Mesodermal cell (in vitro differentiated cells): ENCODE data around the gene SFXN5.

Experiments
- H3K27ac ChIP-seq: 2 replicates; pipeline ENCODE4 v1.7.0; 2013; ENCODE audit warnings: mild to moderate bottlenecking, low read depth, low read length, moderate library complexity; ENCODE audit not compliant: severe bottlenecking
- H3K36me3 ChIP-seq: 2 replicates; pipeline ENCODE4 v1.7.1; 2013; ENCODE audit warnings: mild to moderate bottlenecking, low read length, moderate library complexity; ENCODE audit not compliant: control insufficient read depth, insufficient read depth
- H3K4me1 ChIP-seq: one replicate; pipeline ENCODE4 v1.7.1; 2013; ENCODE audit warnings: mild to moderate bottlenecking, low read length; ENCODE audit not compliant: insufficient read depth, control insufficient read depth, poor library complexity, severe bottlenecking
- H3K4me3 ChIP-seq: 2 replicates; pipeline ENCODE4 v1.7.0; 2013; ENCODE audit warnings: low read length, control low read depth, mild to moderate bottlenecking; ENCODE audit not compliant: insufficient read depth, poor library complexity, severe bottlenecking; ENCODE audit errors: extremely low read depth
- H3K9me3 ChIP-seq: 2 replicates; pipeline ENCODE4 v1.7.1; 2013; ENCODE audit warnings: mild to moderate bottlenecking, low read length, moderate library complexity; ENCODE audit not compliant: control insufficient read depth
- WGBS, 2 experiments: methylation state at CpG; one replicate each; pipeline ENCODE4 v1.1.5; 2013; ENCODE audit warnings: missing lambda C conversion rate in 2 of 2; ENCODE audit not compliant: insufficient coverage in 2 of 2; 5-methylcytosine and 5-hydroxymethylcytosine counted together

SFXN5 gene

DNA sequence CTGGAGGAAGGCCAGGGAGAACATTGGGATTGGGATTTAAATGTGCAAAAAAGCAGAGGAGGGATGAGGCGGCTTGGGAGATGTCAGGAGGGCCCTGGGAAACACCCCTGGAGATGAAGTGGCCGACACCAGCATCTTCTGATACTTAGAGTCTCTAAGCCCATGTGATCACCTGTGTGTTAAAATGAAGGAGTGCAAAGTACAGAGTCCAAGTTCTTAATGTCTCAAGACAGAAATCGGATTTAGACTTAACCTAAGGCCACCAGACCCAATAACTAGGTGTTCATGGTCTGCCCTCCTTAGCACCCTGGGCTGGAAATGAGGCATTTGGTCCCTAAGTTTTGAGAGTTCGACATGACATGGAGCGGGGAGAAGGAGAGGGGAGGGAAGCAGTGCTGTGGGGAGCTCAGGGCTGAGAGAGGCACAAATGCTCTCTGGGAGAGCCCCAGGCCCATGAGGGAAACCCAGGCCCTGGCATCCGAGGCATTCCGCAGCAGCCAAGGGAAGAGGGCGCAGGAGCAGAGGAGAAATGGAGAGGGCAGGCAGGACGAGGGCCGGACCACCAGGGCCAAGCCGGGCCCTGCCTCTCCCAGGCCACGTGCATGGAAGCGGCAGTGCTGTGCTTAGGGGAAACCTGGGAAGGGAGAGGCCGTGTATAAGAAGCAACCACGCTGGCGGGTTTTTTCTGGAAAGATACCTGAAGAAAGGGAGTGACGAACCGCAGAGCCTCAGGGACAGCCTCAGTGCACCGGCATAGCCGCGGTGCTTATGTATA lies 63.3 kb downstream of the SFXN5 start:
- no peak overlapping the region for H3K4me3 ChIP-seq
- WGBS, 2 experiments, result 87 to 94% methylated on average over 14 to 18 of the region's 21 CpGs

DNA sequence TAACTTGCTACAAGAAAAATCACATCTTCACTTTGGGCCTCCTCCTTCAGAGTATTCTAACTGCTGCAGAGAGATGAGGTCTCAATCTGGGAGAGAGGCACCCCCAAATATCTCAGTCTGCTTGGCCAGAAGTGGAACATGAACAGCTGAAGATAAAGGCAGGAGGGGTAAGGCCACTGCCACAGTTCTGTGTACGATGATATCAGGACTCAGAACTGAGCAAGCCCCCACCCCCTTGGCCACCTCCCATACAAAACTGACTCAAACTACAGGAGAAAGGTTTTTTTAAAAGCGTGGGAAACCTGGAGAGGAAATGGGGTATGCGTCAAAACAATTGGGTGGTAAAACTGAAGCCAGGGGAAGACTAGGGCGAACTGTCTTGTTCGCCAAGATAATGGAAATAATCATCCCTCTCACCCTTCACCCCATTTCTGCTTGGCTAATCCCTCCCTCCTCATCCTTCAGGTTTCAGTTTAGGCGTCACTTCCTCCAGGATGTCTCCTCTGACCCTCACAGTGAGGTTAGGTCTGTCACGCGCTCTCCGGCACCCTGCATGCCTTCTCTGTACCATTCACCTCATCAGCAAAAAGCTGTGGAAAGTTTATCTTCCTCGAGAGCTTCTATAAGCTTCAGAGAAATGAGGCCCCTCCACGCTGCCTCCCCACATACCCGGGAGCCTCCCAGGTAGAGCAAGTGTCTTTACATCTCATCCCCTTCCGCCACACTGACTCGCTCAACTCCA lies 64.4 kb downstream of the SFXN5 start:
- Histone ChIP-seq H3K36me3 (peaks cover 6% of the 10 kb centered on the region), H3K27ac (no peak overlapping the region), H3K9me3 (no peaks in the 10 kb centered on the region), H3K4me1 (no peaks in the 10 kb centered on the region), H3K4me3 (no peak overlapping the region)
- 91 to 95% methylated on average over 9 to 11 of the region's 14 CpGs for WGBS, 2 experiments

More for the DNA sequence above, 63.3 kb downstream of the SFXN5 start:
- H3K4me1 ChIP-seq, result no peaks in the 10 kb centered on the region
- peaks cover 6% of the 10 kb centered on the region for H3K36me3 ChIP-seq
- H3K9me3 ChIP-seq, result no peaks in the 10 kb centered on the region
- no peak overlapping the region for H3K27ac ChIP-seq

- H3K36me3 ChIP-seq, result peaks cover 6% of the 10 kb centered on the region
- 83 to 93% methylated on average over 10 to 13 of the region's 14 CpGs for WGBS, 2 experiments
- no peak overlapping the region for H3K27ac ChIP-seq
- peaks cover 3% of the 10 kb centered on the region for H3K4me1 ChIP-seq
- H3K4me3 ChIP-seq, result no peak overlapping the region
- H3K9me3 ChIP-seq, result no peaks in the 10 kb centered on the region
Observed at GRCh38 chr2:73004889-73005596, 66.5 kb downstream of the SFXN5 start.

DNA sequence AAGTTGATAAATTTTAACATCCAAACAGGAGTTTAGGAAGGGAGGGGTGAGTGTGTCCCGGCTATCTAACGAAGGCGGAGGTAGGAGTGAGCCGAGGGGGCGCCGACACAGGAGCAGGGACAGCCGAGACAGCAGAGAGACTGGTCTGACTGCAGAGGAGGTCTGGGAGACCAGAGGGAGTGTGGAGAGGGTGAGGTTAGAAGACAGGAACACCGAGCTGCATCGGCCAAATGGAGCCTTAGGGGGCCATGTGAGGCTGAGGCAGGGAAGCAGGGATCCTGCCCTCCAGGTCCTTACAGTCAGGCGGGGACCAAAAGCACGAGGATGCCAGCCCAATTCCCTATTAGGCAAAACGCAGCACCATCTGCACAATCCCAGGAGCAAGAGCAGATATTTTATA lies 67.0 kb downstream of the SFXN5 start:
- Histone ChIP-seq H3K36me3 (peaks cover 6% of the 10 kb centered on the region), H3K27ac (no peak overlapping the region), H3K4me1 (peaks cover 4% of the 10 kb centered on the region), H3K9me3 (no peaks in the 10 kb centered on the region), H3K4me3 (no peak overlapping the region)
- 87 to 96% methylated on average over 10 of the region's 12 CpGs for WGBS, 2 experiments

DNA sequence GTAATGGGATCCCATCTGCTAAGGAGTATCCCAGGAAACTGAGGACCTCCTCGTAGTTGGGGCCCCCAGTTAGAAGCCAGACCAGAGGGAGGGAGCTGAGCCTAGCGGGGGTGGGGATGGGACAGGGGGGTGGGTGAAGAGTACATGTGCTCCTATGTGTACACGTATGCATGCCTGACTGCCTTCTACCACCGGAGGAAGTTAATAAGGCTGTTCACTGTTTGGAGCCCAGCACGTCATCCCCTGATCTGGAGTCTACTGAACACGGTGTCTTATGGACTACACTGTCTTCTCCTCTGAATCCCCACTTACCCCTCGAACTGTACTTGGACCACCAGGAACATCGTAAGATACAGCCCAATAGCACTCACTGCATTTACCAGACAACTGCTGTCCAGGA lies 68.5 kb downstream of the SFXN5 start:
- H3K4me1 ChIP-seq, result peaks cover 4% of the 10 kb centered on the region
- peaks cover 5% of the 10 kb centered on the region for H3K36me3 ChIP-seq
- WGBS, 2 experiments, result 96 to 97% methylated on average over 6 to 8 of the region's 8 CpGs
- H3K4me3 ChIP-seq, result no peak overlapping the region
- H3K9me3 ChIP-seq, result no peaks in the 10 kb centered on the region
- no peak overlapping the region for H3K27ac ChIP-seq

DNA sequence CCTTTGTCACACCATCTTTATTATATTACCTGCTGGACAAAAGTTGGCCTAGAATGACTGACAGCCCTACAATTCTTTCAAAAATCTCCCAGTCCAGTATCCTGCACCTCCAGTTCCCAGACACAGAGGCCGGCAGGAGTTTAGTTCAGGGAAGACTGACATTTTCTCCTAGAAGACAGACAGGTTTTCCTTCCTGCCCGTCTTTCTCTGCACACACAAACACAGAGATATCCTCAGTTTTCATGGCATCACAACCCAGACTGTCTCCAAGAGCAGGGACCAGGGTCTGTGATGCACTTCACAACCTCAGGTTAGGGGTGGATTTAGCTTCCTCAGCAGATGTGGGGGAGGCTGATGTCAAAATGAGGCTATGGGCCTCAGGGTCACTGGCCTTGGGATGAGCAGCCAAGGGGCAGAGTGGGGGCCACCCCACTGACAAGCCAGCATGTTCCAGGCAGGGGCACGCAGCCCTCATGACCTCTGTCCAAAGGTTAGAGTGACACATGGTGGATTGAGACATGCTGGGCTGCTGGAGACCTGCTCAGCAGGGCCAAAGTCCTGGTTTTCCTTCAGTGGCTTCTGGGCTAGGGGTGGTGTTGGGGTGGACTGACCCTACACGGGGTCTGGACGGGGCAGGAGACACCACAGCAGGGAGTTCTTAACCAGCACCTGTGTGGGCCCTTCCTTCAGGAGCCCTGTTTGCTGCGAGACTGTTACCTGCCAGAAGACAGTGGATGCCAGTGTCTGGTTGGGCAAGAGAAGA lies 70.5 kb downstream of the SFXN5 start:
- Histone ChIP-seq H3K4me1 (peaks cover 4% of the 10 kb centered on the region), H3K27ac (no peak overlapping the region), H3K4me3 (no peak overlapping the region), H3K36me3 (peaks cover 3% of the 10 kb centered on the region), H3K9me3 (no peaks in the 10 kb centered on the region)
- WGBS, 2 experiments, result 83 to 87% methylated on average over 5 to 6 of the region's 6 CpGs

DNA sequence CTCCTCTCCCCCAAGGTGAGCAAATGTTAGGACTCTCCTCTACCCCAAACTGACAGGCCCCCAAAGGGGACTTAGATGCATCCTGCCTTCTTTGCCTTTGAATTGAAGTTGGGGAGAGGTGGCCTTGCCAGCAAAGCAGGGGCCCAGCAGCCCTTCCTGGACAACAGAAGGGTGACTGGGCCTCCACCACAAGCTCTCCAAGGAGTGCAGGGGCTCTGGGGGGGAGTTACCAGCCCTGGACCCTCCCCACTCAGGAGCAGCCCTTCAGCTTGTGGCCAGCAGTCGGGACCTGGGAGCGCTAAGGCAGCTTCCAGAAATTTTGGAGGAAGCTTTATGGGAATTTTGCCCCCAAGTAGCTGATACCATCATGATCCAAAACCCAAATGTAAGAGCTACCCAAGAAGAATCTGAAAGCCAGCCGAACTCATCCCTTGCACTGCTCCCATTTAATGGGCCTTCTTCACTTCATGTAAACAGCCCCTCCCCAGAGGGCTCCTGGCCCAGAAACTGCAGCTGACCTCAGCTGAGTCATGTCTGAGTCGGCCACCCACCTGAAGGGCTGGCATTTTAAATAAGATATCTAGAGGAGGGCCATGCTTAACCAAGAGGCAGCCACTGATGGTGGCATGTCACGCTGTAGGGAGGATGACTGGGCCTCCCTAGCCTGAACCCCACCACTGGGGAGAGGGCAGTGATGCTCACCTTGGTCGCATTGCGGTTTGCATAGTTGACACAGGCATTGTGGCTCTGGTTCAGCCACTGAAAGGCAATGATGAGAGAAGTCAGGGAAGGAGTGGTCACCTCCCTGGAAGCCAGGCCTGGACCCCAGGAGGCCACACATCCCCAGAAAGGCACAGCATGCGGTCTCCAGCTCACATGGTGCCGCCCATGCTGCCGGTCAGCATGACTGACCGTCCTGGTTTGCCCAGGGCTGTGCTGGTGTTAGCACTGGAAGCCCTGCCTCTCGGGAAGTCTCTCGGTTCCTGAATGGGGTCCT lies 71.5 kb downstream of the SFXN5 start:
- 87 to 88% methylated on average over 11 of the region's 13 CpGs for WGBS, 2 experiments
- Histone ChIP-seq H3K27ac (no peak overlapping the region), H3K4me3 (no peak overlapping the region), H3K36me3 (no peaks in the 10 kb centered on the region), H3K9me3 (no peaks in the 10 kb centered on the region), H3K4me1 (peaks cover 4% of the 10 kb centered on the region)

DNA sequence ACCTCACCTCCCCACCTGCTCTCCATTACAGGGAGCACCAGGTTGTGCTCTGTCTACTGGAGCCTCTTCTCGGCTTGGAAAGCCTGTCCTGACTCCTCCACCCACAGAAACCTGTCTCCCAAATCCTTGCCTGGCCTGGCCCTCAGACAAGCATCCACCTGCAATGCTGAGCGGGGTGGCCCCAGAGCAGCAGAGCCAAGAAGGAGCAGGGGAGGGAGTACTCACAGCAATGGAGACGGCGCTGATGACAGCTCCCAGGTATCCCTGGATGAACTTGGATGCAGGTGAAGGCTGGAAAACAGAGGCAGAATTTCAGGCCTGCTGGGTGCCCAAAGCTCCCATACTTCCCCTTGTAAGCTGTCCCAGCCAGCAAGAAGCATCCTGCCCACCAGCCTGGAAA lies 72.8 kb downstream of the SFXN5 start:
- Histone ChIP-seq H3K27ac (no peak overlapping the region), H3K4me1 (peaks cover 4% of the 10 kb centered on the region), H3K4me3 (no peak overlapping the region), H3K36me3 (no peaks in the 10 kb centered on the region), H3K9me3 (no peaks in the 10 kb centered on the region)
- 57 to 89% methylated on average over 2 to 4 of the region's 4 CpGs for WGBS, 2 experiments

GRCh38 chr2:72998234-72998651 lies 73.3 kb downstream of the SFXN5 start:
- 93 to 97% methylated on average over 6 to 12 of the region's 12 CpGs for WGBS, 2 experiments
- Histone ChIP-seq H3K9me3 (no peaks in the 10 kb centered on the region), H3K4me1 (peaks cover 4% of the 10 kb centered on the region), H3K27ac (no peak overlapping the region), H3K36me3 (no peaks in the 10 kb centered on the region), H3K4me3 (no peak overlapping the region)
